Tibial artery (tissue), 4 donors: Measurements from ENCODE around the gene C2orf92.

ENCODE experiments used
- DNase-seq, 2 donors: peaks; one replicate each; pipeline ENCODE4 v3.0.0-alpha.2; 2019
- H3K27ac ChIP-seq, 2 donors: fragments of 200-600 bp; sonication (generic) in 1 of 2; 1 replicate in 1 of 2; 2 replicates in 1 of 2; pipeline ENCODE4 v1.5.1; 2018 to 2019; ENCODE audit warnings: mild to moderate bottlenecking in 1 of 2
- H3K27me3 ChIP-seq, 2 donors: fragments of 200-600 bp; sonication (generic) in 1 of 2; one replicate each; pipeline versions ENCODE4 v1.5.1 to v1.6.0; 2016 to 2019
- H3K36me3 ChIP-seq, 3 donors: fragments of 200-600 bp; sonication (generic) in 2 of 3; one replicate each; pipeline ENCODE4 v1.5.1; 2016 to 2019; ENCODE audit warnings: mild to moderate bottlenecking in 2 of 3
- H3K4me1 ChIP-seq, 4 donors: fragments of 200-600 bp; sonication (generic) in 2 of 4; 1 replicate in 3 of 4; 2 replicates in 1 of 4; pipeline ENCODE4 v1.5.1; 2016 to 2019
- H3K4me3 ChIP-seq, 2 donors: fragments of 200-600 bp; sonication (generic) in 1 of 2; 1 replicate in 1 of 2; 2 replicates in 1 of 2; pipeline ENCODE4 v1.5.1; 2018 to 2019; ENCODE audit warnings: mild to moderate bottlenecking in 2 of 2
- H3K9me3 ChIP-seq, 3 donors: fragments of 200-600 bp; sonication (generic) in 1 of 3; one replicate each; pipeline ENCODE4 v1.5.1; 2016 to 2019
- CTCF ChIP-seq, 2 experiments: fragments of 200-600 bp in 1 of 2; fragments of 450-650 bp in 1 of 2; IDR thresholded peaks; one replicate each; pipeline ENCODE4 v1.5.1; 2017 to 2019; ENCODE audit warnings: antibody characterized with exemption in 2 of 2, mild to moderate bottlenecking in 1 of 2, moderate library complexity in 1 of 2
- intact Hi-C: fragments of 100-400 bp; cut with DNase I; formaldehyde crosslinking; loops from one replicate; pipeline ENCODE4 v1.15.0; 2023; ENCODE audit warnings: low total_unique reads

C2orf92 gene

GRCh38 chr2:97741686-97742085, 72.2 kb downstream of the C2orf92 start:
- TF ChIP-seq CTCF (IDR thresholded peaks at IDR 0.05), result no peak
- Histone ChIP-seq H3K36me3 (peaks cover 10% of the 10 kb centered on the region in 3 donors), H3K9me3 (no peaks in the 10 kb centered on the region), H3K27ac (no peak overlapping the region), H3K4me3 (no peak overlapping the region), H3K4me1 (no peaks in the 10 kb centered on the region), H3K27me3 (peaks cover 0 to 16% of the 10 kb centered on the region in 2 donors)
- peak in 1 of 2 donors; percentile 16 for DNase-seq
- intact Hi-C loops, result no loop called here

GRCh38 chr2:97742381-97742847, 72.9 kb downstream of the C2orf92 start:
- Histone ChIP-seq H3K4me1 (no peaks in the 10 kb centered on the region), H3K36me3 (peaks cover 10% of the 10 kb centered on the region in 3 donors), H3K27me3 (peaks cover 0 to 16% of the 10 kb centered on the region in 2 donors), H3K4me3 (no peak overlapping the region), H3K27ac (no peak overlapping the region), H3K9me3 (no peaks in the 10 kb centered on the region)
- TF ChIP-seq CTCF (IDR thresholded peaks at IDR 0.05), result no peak
- no peak for DNase-seq
- intact Hi-C loops, result no loop called here

- Histone ChIP-seq H3K27ac (no peak overlapping the region), H3K36me3 (peaks cover 10% of the 10 kb centered on the region in 3 donors), H3K9me3 (no peaks in the 10 kb centered on the region), H3K4me3 (no peak overlapping the region), H3K27me3 (peaks cover 0 to 6% of the 10 kb centered on the region in 2 donors), H3K4me1 (no peaks in the 10 kb centered on the region)
- TF ChIP-seq CTCF (IDR thresholded peaks at IDR 0.05), result no peak
- no peak for DNase-seq
- intact Hi-C loops, result no loop called here
These were observed 74.4 kb downstream of the C2orf92 start for GRCh38 chr2:97743913-97744312.

- H3K27me3 ChIP-seq, result no peaks in the 10 kb centered on the region
- peaks cover 10% of the 10 kb centered on the region in 3 donors for H3K36me3 ChIP-seq
- intact Hi-C loops, result no loop called here
- H3K9me3 ChIP-seq, result no peaks in the 10 kb centered on the region
- DNase-seq, result no peak
- no peak for TF ChIP-seq CTCF (IDR thresholded peaks at IDR 0.05)
- no peaks in the 10 kb centered on the region for H3K4me1 ChIP-seq
- no peak overlapping the region for H3K4me3 ChIP-seq
- H3K27ac ChIP-seq, result no peak overlapping the region
These were observed 76.1 kb downstream of the C2orf92 start for GRCh38 chr2:97745474-97746174.

- no peaks in the 10 kb centered on the region for H3K4me1 ChIP-seq
- TF ChIP-seq CTCF (IDR thresholded peaks at IDR 0.05), result no peak
- H3K4me3 ChIP-seq, result no peak overlapping the region
- no peaks in the 10 kb centered on the region for H3K9me3 ChIP-seq
- H3K27ac ChIP-seq, result no peak overlapping the region
- peaks cover 10 to 19% (median 17%) of the 10 kb centered on the region in 3 donors for H3K36me3 ChIP-seq
- H3K27me3 ChIP-seq, result no peaks in the 10 kb centered on the region
- intact Hi-C loops, result no loop called here
- no peak for DNase-seq
These were observed 77.8 kb downstream of the C2orf92 start for GRCh38 chr2:97747285-97747684.
